Stimulated activated CD8-positive, alpha-beta memory T cell treated with anti-CD3 and anti-CD28 coated beads, Interleukin-2, amount 100 ng/mL, for 48 hours (primary cell): ENCODE measurements around the gene UBXN1.

Experiments
- DNase-seq, 2 donors: peaks; one replicate each; pipeline ENCODE4 v3.0.0-alpha.2; 2020; ENCODE audit warnings: low read depth in 2 of 2

The UBXN1 gene

GRCh38 chr11:62678770-62679696, at the start of gene UBXN1:
TSS of gene UBXN1 (minus strand) at chr11:62679073. CDS start at chr11:62678923, 150 bp downstream.
- DNase-seq, result peak; percentile 81 to 83

DNA sequence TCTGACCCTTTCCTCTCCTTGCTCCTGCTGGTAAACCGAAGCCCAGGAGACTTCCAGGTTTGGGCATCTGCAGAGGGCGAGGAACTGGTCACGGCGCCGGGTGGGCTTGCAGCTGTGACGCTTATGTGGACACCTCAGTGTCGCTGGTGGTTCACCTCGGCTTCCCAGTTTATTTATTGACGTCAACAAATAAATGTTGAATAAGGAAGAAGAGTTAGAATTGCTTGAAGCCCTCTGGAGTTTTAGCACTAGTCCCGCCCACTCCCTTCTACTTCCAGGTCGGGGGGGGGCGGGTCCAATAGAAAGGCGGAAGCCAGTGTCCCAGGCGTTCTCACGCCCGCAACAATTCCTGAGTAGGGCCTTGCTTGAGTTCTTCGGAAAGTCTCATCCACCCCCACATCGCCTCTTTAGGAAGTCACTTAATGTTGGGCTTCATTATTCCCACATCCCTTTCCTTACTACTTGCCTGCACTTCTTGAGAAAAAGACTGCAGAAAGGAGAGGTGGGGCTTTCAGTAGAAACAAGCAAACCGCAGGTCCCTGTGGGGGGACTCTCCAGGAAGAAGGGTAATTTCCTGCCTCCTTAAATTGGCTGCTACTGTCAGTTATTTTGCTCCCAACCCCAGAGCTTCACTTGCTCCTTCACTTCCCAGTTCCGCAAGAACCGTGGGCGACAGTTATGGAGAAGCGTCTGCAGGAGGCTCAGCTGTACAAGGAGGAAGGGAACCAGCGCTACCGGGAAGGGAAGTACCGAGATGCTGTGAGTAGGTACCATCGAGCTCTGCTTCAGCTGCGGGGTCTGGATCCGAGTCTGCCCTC, 49.5 kb upstream of the UBXN1 start, which contains the start of gene TTC9C:
TSS of gene TTC9C (plus strand) at position 316 of the 818 bp plus-strand sequence. CDS start at position 679, 363 bp downstream.
- peak; percentile 72 to 77 for DNase-seq

- peak; percentile 60 to 73 for DNase-seq
Measured at GRCh38 chr11:62727872-62728170, 48.9 kb upstream of the UBXN1 start.

- peak; percentile 96 to 99 for DNase-seq
Measured at GRCh38 chr11:62727165-62727871, 48.4 kb upstream of the UBXN1 start, which contains the start of gene HNRNPUL2. TSS of gene HNRNPUL2 (minus strand) at chr11:62727457. CDS start at chr11:62727156, 301 bp downstream.

- DNase-seq, result peak in 1 of 2 donors; percentile 24
Measured at GRCh38 chr11:62726915-62727164, 48.0 kb upstream of the UBXN1 start.

DNA sequence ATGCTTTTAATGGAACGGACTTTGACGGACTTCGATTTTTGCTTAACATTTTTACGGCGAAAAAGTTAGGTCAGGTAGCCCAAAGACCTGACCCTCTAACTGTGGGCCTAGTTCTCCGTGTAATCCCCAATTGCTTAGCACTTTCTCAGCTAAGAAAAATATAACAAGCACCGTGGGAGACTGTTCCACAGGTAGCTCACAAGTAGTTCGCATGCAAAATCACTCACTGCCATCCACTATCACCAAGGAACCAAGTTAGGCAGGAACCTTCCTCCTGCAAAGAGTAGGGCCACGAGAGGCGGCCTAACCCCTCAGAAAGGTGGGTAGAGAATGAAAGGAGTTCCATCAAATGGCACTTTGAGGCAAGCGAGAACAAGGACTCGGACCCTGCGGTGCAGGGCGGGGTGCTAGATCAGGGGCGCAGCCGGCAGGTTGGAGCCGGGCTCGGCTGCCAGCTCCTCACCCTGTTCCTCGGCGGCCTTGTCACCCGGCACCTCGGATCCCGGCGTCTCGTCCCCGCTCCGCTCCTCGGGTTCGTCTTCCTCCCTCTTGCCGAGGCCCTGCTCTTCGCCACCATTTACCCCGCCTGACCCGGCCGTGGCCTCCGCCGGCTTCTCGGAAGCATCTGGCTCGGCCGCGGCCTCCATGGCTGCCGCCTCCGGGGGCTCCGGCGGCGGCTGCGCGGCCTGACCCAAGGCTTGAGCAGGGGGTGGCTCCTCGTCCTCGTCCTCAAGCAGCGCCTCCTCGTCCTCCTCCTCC, 47.5 kb upstream of the UBXN1 start:
- no peak for DNase-seq

DNA sequence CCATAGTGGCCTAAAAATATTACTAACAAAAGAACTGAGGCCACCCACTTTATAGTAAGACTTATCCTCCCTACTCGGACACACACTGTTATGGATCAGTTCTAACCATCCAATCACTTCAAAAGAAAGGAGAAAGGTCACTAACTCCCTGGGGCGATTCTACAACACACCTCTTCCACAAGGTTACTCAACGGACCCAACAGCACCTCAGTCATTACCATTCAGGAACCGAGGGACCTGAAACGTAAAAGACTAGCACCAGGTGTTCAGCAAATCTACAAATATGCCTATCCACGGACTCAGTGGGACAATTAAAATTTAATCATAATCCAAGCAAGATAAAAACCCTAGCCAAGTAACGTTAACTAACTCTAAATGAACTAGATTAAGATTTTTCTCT, 46.8 kb upstream of the UBXN1 start:
- no peak for DNase-seq

DNA sequence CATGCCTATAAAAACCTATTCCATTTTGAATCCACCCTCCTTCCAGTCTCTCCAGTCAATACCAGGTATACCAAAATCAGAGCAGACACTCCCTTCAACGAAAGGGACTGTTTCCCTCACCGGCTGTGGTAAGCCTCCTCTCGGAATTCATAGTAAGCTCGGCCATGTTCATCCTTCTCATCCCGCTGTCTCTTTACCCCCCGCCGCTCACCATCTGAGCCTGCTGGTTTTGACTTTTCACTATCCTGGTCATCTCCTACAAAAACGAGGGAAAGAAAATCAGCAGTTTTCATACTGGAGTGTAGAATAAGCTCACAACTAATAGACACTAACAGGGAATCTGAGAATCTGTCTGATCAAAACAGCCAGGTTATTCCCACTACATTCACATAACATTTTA, 45.3 kb upstream of the UBXN1 start:
- no peak for DNase-seq

- DNase-seq, result no peak
Measured at GRCh38 chr11:62721994-62722393, 43.1 kb upstream of the UBXN1 start.

GRCh38 chr11:62719302-62719978, 40.6 kb upstream of the UBXN1 start:
- no peak for DNase-seq

DNA sequence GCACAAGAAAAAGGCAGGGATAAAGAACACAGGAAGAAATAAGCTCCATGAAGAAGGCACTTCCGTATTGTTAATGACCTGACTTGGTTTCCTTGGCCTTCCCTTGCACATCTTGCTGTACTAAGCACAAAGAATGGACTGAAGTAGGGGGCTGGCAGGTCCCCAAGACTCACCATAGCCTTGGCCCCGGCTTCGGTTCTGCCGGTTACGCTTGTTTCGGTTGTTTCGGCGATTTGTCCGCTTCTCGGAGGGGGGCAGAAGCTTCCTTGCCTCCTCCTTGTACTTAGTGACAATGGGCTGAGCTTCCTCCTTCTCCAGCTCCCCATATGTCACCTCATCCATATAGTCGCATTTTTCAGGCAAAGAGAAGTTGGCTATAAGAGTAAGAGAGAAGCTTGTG, 37.9 kb upstream of the UBXN1 start:
- no peak for DNase-seq

DNA sequence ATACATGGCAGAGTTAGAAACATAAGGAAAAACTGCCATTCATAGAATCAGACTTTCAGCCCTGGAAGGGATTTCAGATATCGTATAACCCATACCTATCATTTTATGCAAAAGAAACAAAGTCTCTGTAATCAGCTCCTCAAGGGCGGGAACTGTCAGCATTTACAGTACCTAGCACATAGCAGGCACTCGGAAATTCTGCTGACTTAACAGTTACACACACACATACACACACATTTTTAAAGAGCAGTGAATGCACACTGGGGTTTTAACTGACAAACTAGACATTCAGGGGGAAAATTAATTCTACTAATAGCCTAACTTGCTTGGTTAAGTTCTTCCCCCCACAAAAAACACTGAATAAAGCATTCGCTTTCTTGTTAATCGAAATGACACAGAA, 37.3 kb upstream of the UBXN1 start:
- no peak for DNase-seq

GRCh38 chr11:62715150-62716130, 36.6 kb upstream of the UBXN1 start:
- no peak for DNase-seq

GRCh38 chr11:62713343-62713742, 34.5 kb upstream of the UBXN1 start:
- DNase-seq, result no peak

DNA sequence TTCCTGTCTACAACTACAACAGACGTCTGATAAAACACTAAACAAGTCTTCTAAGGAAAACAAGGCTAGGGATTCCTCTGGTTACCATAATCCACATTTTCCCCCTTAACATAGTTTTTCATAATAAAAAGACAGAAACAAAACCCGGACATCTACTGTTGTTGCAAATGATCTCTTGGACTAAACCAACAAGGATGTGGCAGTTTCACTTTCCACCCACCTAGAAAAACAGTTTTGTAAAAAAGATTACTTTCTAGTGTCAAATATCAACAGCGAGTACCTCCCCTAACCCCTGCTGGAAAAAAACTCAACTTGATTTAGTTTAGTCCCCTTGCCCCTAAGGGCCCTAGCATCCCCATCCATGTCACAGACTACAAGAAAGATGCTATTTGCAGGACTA, 34.0 kb upstream of the UBXN1 start:
- no peak for DNase-seq

- DNase-seq, result no peak
Measured at GRCh38 chr11:62712276-62712812, 33.5 kb upstream of the UBXN1 start.

- no peak for DNase-seq
Measured at GRCh38 chr11:62710001-62710345, 31.1 kb upstream of the UBXN1 start.

DNA sequence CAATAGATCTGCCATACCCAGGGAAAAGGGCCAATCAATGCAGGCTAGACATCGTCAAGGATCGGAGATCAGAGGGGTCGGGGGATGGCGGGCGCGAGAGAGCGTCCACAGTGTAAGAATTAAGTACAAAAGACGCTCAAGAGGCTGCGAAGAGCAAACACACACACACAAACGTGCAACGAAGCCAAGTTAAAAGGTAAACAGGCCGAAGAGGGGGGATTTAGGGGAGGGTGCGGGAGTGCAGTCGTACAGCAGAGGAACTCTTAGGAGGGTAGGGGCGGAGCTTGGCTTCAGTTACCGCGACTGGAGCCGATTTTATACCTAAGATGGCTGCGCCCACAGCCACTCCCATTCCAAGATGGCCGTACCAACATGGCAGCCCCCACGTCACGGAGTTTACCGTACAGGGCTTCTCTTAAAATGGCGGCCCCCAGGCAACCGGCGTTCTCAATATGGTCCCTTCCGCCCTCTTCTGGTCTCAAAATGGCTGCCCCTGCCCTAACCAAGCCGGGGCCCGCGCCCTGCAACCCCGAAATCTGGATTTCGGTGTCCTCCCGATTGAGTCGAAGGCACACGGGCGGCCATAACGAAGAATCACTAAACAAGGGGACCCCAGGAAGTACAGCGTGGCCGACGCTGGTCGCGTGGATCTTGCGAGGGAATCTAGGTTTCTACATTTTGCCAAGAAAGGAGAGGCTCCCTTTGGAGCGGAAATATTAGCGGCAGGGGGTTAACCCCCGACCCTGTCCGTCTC, 30.6 kb upstream of the UBXN1 start:
- peak; percentile 86 to 91 for DNase-seq

DNA sequence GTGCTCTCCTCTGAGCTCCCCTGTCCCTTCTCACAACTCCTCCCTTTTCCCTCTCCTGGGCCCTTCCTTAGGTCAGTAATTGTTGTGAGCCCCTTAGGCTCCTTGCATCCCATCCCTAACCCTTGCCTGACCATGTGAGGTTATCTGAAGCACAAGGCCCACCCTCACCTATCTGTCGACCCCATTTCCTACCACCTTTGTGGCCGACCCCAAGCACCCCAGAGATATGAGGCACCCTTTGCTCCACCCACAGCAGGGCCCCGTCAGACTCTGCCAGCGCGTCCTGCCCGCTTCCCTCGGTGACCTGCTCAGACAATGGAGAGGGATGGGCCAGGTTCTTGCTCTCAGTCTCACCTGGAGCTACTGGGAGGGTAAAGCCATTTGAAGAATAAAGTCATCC, 29.9 kb upstream of the UBXN1 start:
- DNase-seq, result peak in 1 of 2 donors; percentile 33
